Thoracic aorta (tissue), 2 donors: ENCODE data around the gene PTAR1. TPM values are rescaled to one million over a fixed set of nuclear protein-coding genes. Genes with fewer than 3 reads are reported as not detected.

Experiments used
- ATAC-seq: fragments of 150-250 bp; one replicate; pipeline ENCODE4 v1.8.0; 2017; ENCODE audit warnings: low read depth; ENCODE audit not compliant: insufficient number of reproducible peaks, low FRiP score
- DNase-seq: peaks from one replicate; pipeline ENCODE4 v3.0.0-alpha.2; 2020; ENCODE audit warnings: low spot score
- H3K27ac ChIP-seq, 2 donors: fragments of 200-600 bp; sonication (generic); 1 replicate in 1 of 2; 2 replicates in 1 of 2; pipeline ENCODE4 v1.5.1; 2016; ENCODE audit warnings: mild to moderate bottlenecking in 2 of 2, moderate library complexity in 2 of 2
- H3K27me3 ChIP-seq: fragments of 200-600 bp; sonication (generic); replicated peaks from 2 replicates; pipeline ENCODE4 v1.6.0; 2016; ENCODE audit warnings: mild to moderate bottlenecking; ENCODE audit not compliant: insufficient read depth
- H3K36me3 ChIP-seq: fragments of 200-600 bp; sonication (generic); one replicate; pipeline ENCODE4 v1.5.1; 2016
- H3K4me1 ChIP-seq, 2 donors: fragments of 200-600 bp; sonication (generic); 1 replicate in 1 of 2; 2 replicates in 1 of 2; pipeline versions ENCODE4 v1.5.1 to v1.6.0; 2016; ENCODE audit warnings: low read depth in 2 of 2, mild to moderate bottlenecking in 1 of 2; ENCODE audit not compliant: control insufficient read depth in 1 of 2
- H3K4me3 ChIP-seq: fragments of 200-600 bp; sonication (generic); 2 replicates; pipeline ENCODE4 v1.5.1; 2016; ENCODE audit warnings: mild to moderate bottlenecking
- H3K9me3 ChIP-seq: fragments of 200-600 bp; sonication (generic); 2 replicates; pipeline ENCODE4 v1.5.1; 2016
- total RNA-seq, 2 donors: library from RNA; depleted of rRNA; stranded (reverse); fragments of >200 nt; gene quantifications; one replicate each; pipeline versions ENCODE4 v1.1.0 to v1.2.3, GENCODE V29; 2016
- TF ChIP-seq, protein P1 (sequence below): fragments of 200-600 bp; sonication (generic); IDR thresholded peaks from one replicate; pipeline ENCODE4 v1.5.1; 2019; ENCODE audit warnings: antibody characterized with exemption

The PTAR1 gene
- total RNA-seq, 2 donors from 2014 or later, result 55.1 to 55.5 TPM

DNA sequence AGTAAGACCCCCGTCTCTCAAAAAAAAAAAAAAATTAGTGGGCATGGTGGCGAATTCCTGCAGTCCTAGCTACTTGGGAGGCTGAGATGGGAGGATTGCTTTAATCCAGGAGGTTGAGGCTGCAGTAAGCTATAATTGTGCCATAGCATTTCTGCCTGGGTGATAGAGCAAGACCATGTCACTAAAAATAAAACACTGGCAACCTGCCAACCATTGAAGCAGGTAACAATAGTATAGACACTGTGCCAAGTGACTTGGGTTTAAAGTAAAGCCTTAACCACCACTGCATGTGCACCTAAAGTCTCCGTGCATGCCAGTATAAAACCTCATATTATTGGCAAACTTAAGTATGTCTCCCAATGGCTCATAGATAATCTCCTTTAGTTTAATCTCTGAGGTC lies 84.2 kb downstream of the PTAR1 start:
- H3K36me3 ChIP-seq, result no peaks in the 10 kb centered on the region
- TF ChIP-seq, protein P1, sequence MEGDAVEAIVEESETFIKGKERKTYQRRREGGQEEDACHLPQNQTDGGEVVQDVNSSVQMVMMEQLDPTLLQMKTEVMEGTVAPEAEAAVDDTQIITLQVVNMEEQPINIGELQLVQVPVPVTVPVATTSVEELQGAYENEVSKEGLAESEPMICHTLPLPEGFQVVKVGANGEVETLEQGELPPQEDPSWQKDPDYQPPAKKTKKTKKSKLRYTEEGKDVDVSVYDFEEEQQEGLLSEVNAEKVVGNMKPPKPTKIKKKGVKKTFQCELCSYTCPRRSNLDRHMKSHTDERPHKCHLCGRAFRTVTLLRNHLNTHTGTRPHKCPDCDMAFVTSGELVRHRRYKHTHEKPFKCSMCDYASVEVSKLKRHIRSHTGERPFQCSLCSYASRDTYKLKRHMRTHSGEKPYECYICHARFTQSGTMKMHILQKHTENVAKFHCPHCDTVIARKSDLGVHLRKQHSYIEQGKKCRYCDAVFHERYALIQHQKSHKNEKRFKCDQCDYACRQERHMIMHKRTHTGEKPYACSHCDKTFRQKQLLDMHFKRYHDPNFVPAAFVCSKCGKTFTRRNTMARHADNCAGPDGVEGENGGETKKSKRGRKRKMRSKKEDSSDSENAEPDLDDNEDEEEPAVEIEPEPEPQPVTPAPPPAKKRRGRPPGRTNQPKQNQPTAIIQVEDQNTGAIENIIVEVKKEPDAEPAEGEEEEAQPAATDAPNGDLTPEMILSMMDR, result no peak
- H3K4me1 ChIP-seq, result peaks cover 6 to 21% of the 10 kb centered on the region in 2 donors
- no peak for DNase-seq
- no peak for ATAC-seq
- no peak overlapping the region for H3K4me3 ChIP-seq
- no peak overlapping the region for H3K27ac ChIP-seq
- no peaks in the 10 kb centered on the region for H3K9me3 ChIP-seq
- H3K27me3 ChIP-seq, result no peaks in the 10 kb centered on the region

DNA sequence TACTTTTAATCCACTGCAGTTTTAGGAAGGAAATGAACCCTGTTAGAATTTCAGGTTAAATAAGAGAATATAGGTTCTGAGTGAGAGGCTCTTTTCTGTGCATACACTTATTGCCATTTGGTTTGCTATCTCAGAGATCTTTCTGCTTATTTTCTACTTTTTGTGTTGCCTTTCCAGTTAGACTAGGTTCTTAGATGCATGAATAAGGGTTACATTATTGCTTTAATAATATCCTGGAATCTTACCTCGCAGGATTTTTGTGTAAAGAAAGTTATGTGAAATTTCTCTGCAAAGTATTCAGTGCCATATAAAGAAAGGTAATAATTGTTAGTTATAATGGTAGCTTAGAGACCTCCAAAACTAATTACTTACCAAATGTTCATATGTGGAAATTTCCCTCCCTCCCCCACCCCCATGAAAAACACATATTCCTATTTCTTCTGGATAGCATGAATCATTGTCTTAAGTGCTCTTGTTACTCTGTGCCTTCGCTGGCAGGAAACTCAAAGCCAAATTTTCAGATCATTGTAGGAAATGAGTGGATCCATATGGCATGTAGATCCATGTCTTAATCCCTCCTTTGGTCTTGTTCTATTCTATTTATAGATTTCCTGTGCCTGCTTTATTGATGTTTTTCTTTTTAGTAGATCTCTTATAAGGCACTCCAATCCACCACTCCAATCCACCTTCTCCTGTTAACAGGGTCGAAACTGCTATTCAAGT lies 84.9 kb downstream of the PTAR1 start:
- H3K36me3 ChIP-seq, result no peaks in the 10 kb centered on the region
- H3K27ac ChIP-seq, result no peak overlapping the region
- H3K27me3 ChIP-seq, result no peaks in the 10 kb centered on the region
- TF ChIP-seq, protein P1, result no peak
- ATAC-seq (no peak), DNase-seq (no peak)
- no peak overlapping the region for H3K4me3 ChIP-seq
- H3K4me1 ChIP-seq, result peaks cover 6 to 28% of the 10 kb centered on the region in 2 donors
- no peaks in the 10 kb centered on the region for H3K9me3 ChIP-seq

GRCh38 chr9:69674112-69674685 lies 85.6 kb downstream of the PTAR1 start:
- DNase-seq, result no peak
- no peaks in the 10 kb centered on the region for H3K9me3 ChIP-seq
- H3K27me3 ChIP-seq, result no peaks in the 10 kb centered on the region
- no peaks in the 10 kb centered on the region for H3K36me3 ChIP-seq
- H3K27ac ChIP-seq, result no peak overlapping the region
- TF ChIP-seq, protein P1, result no peak
- peaks cover 6 to 30% of the 10 kb centered on the region in 2 donors for H3K4me1 ChIP-seq
- no peak overlapping the region for H3K4me3 ChIP-seq
- no peak for ATAC-seq

GRCh38 chr9:69673311-69673640 lies 86.5 kb downstream of the PTAR1 start:
- DNase-seq (no peak), ATAC-seq (no peak)
- TF ChIP-seq, protein P1, result no peak
- H3K9me3 ChIP-seq, result no peaks in the 10 kb centered on the region
- H3K27me3 ChIP-seq, result no peaks in the 10 kb centered on the region
- peaks cover 6 to 30% of the 10 kb centered on the region in 2 donors for H3K4me1 ChIP-seq
- H3K4me3 ChIP-seq, result peak overlapping the region; percentile 95
- no peaks in the 10 kb centered on the region for H3K36me3 ChIP-seq
- H3K27ac ChIP-seq, result peak overlapping the region; percentile 64 to 65

- ATAC-seq, result peak; percentile 63
- no peaks in the 10 kb centered on the region for H3K36me3 ChIP-seq
- TF ChIP-seq, protein P1, result peak; percentile 91
Observed at GRCh38 chr9:69672596-69673310, 87.1 kb downstream of the PTAR1 start.

More at GRCh38 chr9:69672596-69673310, 87.1 kb downstream of the PTAR1 start:
- peak; percentile 16 for DNase-seq
- Histone ChIP-seq H3K9me3 (no peaks in the 10 kb centered on the region), H3K27me3 (no peaks in the 10 kb centered on the region), H3K27ac (peak overlapping the region; percentile 64 to 65), H3K4me1 (peaks cover 6 to 30% of the 10 kb centered on the region in 2 donors), H3K4me3 (peak overlapping the region; percentile 95)
